Omental fat pad (tissue), 4 donors: ENCODE data around the gene HTR6. TPM values are rescaled to one million over a fixed set of nuclear protein-coding genes. Genes with fewer than 3 reads are reported as not detected.

Experiments used
- ATAC-seq: fragments of 150-250 bp; one replicate; pipeline ENCODE4 v1.9.1; 2016; ENCODE audit warnings: mild to moderate bottlenecking, moderate library complexity; ENCODE audit not compliant: low FRiP score
- DNase-seq: peaks from one replicate; pipeline ENCODE4 v3.0.0-alpha.2; 2019; ENCODE audit warnings: low spot score
- CTCF ChIP-seq, 3 donors: fragments of 450-650 bp; IDR thresholded peaks; one replicate each; pipeline ENCODE4 v1.5.1; 2016 to 2017; ENCODE audit warnings: antibody characterized with exemption in 3 of 3, mild to moderate bottlenecking in 3 of 3, moderate library complexity in 2 of 3
- total RNA-seq, 4 donors: library from RNA; depleted of rRNA; stranded (reverse); fragments of >200 nt; gene quantifications; one replicate each; pipeline ENCODE4 v1.1.0, GENCODE V29; 2016

Gene HTR6
- total RNA-seq: not detected

DNA sequence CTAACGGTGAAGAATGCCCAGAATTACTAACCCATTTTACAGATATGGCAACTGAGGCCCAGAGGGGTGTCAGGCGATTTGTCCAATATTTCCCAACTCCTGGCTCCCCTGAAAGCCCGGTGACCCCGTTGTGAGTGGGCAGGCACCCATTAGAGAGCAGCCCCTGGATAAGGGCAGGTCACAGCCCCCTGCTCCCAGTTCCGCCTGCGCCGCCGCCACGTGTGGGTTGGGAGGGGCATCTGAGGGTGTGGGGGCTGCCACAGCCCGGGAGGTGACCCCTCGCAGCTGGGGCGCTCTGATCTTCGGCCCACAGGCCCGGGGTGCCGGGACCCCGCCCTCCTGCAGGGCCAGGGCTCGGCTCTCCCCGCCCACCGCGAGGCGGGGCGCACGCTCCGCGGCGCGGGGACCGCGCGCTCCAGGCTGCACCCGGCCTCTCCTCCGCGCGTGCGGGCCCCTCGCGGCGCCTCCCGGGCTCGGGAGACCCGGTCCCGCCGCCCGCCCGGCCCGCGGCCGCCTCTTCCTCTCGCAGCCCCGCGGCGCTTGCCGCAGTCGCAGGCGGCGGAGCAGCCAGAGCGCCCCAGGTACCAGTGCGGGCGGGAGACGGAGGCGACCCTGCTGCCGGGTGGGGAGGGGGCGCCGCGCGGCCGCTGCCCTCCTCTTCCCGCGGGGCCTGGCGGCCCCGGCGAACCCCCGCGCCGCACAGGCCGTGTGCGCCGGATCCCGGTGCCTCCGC, at the start of gene HTR6:
Gene HTR6 (plus strand): TSS at position 423 of the 733 bp plus-strand sequence. CDS start 879 bp downstream, outside the sequence.
- no peak for TF ChIP-seq CTCF (IDR thresholded peaks at IDR 0.05)
- no peak for ATAC-seq
- DNase-seq: no peak

DNA sequence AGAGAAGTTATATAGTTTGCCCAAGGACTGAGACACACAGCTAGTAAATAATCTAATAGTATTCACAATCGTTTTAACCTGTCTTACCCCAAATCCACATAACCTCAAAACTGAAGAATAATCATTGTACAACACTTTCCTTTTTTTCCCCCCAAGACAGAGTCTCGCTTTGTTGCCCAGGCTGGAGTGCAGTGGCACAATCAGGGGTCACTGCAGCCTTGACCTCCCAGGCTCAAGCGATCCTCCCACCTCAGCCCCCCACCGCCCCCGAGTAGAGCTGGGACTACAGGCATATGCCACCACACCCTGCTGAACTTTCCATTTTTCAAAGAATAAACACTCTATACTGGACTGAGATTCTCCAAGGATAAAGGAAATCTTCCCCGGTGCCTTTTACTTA, 49.2 kb upstream of the HTR6 start:
- ATAC-seq (no peak), DNase-seq (no peak)
- no peak for TF ChIP-seq CTCF (IDR thresholded peaks at IDR 0.05)

DNA sequence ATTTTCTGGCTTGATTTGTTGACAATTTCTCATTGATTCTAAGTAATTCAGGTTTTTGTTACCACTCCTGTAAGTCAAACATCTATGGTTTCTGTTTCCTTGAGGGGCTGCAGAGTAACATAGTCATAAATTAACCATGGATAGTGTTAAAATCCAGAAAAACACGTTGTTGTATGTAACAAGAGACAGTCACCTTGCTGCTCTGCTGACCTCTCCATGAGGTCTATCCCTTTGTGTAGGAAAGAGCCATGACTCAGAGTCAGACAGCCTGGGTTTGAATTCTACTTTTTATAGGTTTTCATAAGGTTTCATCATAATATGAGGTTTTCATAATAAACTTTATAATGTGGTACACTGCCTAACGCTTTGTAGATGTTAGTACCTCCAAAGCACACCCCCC, 48.2 kb upstream of the HTR6 start:
- no peak for TF ChIP-seq CTCF (IDR thresholded peaks at IDR 0.05)
- ATAC-seq (no peak), DNase-seq (no peak)

- no peak for ATAC-seq
- DNase-seq: no peak
- no peak for TF ChIP-seq CTCF (IDR thresholded peaks at IDR 0.05)
Observed at GRCh38 chr1:19617376-19617775, 47.3 kb upstream of the HTR6 start.

- no peak for DNase-seq
Observed at GRCh38 chr1:19618428-19618827, 46.2 kb upstream of the HTR6 start.

DNA sequence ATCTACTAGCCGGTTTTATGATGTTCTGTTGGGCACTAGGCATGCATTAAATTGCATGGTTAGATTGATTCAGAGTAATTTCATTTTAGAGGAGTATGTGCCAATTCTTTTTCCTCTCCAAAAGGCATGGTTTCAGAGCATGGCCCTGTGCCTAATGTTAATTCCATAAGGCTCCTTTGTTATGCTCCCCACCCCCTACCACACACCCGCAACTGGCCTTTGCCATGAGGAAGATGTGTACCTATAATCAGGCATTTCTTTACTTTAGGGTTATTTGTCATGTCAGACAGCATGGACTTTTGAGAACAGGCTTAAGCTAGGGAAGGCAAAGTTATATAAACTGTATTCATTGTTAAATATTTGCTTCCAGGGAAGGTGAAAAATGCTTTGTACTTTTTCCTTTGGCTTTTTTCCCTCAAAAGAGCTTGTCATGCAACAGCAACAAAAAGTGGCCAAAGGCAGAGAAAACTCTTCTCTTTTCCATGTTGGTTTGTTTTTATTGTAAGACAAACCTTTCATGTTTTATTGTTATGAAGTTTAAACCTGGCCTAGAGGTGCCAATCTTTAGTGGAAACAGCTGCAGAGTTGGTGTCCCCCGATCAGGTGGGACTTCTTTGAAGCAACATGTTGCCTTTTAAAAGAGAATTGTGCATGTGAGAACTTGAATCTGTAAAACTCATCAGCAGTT, 44.8 kb upstream of the HTR6 start:
- no peak for TF ChIP-seq CTCF (IDR thresholded peaks at IDR 0.05)
- DNase-seq (no peak), ATAC-seq (no peak)

More at GRCh38 chr1:19618428-19618827, 46.2 kb upstream of the HTR6 start:
- no peak for ATAC-seq
- TF ChIP-seq CTCF (IDR thresholded peaks at IDR 0.05): no peak

DNA sequence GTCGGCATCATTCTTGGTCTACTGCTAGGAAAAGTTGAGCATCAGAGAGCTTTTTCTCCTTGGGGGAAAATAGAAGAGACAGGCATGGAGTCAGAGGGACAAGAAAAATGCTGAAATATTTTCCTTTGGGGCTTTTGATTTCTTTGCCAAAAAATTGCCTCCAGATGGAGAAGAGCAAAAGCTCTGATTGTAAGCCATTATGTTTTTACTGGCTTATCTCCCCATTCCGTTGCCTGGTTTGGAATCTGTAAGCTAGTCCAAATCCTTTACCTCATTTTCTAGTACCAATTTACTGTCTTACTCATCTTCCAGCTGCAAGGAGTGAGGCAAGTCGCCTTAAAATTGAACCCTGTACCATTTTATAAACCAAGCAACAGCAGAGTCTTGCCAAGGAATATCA, 43.9 kb upstream of the HTR6 start:
- DNase-seq (no peak), ATAC-seq (no peak)
- no peak for TF ChIP-seq CTCF (IDR thresholded peaks at IDR 0.05)
